ENCODE measurements around the gene MAPK4.

Gene MAPK4

DNA sequence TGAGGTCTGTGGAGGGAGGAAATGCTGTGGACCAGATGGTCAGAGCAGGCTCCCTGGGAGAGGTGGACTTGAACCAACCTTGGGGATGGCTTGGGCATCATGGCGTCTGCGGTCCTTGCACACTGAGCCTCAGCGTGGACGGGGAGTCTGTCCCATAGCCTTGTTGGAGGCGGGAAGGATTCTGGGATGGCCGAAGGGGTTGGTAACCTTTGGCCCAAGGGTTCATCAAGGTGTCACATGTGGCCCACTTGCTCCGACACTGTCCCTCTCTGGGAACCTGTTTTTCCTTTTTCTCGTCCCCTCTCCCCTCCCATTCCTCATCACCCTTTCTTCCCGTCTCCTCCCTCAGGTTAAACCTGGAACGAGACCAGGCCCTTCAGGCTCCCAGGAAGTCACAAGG lies 66.4 kb downstream of the MAPK4 start:
- DNase-seq = no peak

DNA sequence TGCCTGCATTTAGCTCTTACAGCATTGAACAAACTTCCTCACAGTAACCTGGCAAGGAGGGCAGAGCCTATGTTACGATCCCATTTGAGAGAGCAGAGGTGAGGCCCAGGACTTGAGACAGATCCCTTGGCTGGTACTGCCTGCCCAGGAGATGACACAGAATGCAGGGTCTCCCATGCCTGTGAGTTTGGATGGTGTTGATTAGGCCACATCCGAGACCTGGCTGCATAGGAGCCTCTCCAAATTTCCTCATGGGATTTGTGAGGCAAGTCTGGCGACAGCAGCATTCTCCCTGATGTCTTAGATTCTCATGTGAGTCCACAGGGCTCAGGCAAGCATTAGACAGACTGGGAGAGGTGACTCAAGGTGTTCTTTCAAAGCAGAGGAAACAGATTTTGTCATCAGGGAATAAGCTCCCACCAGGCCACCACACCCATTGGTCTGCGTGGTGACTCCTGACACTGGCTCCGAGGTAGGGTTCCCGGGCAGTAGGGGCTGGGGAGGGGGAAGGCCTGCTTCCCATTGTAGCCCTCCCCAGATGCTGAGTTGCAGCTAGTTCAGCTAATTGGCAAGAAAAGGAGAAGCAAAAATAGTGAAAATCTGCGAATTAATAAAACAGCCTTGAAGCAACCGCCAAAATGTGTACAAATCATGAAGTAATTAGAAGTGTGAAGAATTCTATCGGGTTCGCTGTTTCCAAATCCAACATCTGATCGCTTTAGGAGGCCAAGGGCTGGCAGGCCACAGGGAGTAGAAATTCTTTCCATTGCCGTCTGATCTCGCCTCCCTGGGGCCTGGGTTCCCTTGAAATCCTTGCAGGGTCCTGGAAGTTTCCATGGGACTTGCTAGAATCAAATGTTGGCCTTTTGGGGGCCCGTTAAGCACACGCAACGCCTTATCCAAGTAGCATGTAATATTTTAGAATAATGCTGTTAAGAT lies 68.0 kb downstream of the MAPK4 start:
- no peak for DNase-seq

DNA sequence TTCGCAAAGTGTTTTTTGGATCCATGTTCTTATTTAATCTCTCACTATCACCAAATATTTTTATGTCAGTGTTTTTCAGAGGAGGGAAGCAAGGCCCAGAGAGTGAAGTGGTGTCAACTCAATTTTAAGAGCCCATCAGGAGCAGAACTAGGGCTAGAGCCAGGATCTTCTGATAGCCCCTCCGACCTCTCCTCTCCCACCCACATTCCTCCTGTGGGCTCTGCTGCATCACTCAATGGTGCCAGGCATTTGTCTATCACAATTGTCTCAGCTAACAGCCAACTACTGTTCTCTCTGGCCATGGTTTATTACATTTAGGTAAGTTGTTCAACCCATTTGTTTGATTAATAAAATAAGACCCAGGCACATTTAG lies 68.6 kb downstream of the MAPK4 start:
- DNase-seq = no peak

- DNase-seq = no peak
Measured at GRCh38 chr18:50629148-50629631, 69.3 kb downstream of the MAPK4 start.

- no peak for DNase-seq
Measured at GRCh38 chr18:50630895-50631294, 71.0 kb downstream of the MAPK4 start.

- DNase-seq = no peak
Measured at GRCh38 chr18:50632895-50633515, 73.1 kb downstream of the MAPK4 start.

- DNase-seq = no peak
Measured at GRCh38 chr18:50633992-50634391, 74.1 kb downstream of the MAPK4 start.

DNA sequence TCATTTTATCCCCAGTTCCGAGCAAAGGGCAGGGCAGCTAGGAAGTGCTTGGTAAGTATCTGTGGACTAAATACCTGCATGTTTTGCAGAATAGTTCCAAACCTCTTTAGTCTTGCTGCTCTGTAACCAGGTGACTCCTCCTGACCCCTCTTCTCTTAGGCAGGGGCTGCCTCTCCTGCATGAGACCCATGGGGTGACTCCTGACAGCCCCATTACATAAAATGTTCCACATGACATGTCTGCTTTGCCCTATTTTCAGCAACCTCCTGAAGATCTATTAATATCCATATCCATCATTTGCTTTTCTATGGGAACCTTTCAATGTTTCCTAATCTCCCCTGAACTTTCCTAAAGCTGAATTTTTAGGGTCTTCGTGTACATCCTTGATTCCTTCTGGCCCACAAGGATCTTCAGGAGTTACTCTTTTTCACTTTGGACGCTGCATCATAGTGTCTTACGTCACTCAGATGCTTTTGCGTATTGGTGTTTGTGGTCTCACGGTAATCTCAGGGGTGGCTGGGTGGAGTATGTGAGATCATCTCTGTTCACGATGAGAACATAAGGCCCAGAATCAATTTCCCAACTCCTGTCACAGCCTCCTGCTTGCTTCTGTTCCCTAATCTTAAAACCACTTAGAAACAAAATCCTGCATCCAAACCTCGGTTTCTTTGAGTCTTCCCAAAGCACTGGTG lies 76.6 kb downstream of the MAPK4 start:
- DNase-seq = no peak

DNA sequence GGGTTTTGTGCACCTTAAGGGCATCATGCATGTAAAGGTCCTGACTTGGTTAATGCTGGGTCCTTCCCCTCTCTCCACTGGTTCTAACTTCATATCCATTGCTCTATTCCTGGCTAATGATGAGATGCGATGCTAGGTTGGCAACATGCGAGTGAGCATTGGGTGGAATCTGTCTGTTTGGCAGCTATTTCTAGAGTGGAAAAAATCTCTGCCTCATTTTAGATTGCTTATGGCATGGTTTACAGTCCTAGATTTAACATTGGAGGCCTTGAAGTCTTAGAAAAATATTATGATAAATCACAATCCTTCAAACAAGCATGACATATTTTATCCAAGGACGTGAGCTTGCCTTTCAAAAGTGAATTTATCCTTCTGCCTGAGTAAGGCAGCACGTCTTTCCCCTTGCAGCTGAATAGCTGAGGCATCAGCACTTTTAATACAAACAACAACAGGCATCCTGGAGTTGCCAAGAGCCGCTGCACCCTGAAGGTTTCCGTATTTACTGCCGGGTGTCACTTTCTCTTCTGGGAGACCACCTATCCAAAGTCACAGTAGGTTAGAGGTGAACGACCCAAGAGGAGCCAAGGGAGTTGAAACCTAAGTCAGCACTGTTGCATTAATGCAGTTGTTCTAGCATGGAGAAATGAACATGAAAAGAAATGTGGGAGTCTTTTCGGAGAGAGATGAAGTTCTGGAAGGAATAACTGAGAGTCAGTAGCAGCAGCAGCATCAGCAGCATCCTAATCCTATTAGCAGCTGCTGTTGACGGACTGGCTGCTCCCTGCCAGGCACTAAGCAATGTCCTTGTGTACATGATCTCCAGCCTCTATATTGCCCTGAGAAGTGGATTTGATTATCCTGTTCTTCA lies 78.4 kb downstream of the MAPK4 start:
- DNase-seq = no peak

DNA sequence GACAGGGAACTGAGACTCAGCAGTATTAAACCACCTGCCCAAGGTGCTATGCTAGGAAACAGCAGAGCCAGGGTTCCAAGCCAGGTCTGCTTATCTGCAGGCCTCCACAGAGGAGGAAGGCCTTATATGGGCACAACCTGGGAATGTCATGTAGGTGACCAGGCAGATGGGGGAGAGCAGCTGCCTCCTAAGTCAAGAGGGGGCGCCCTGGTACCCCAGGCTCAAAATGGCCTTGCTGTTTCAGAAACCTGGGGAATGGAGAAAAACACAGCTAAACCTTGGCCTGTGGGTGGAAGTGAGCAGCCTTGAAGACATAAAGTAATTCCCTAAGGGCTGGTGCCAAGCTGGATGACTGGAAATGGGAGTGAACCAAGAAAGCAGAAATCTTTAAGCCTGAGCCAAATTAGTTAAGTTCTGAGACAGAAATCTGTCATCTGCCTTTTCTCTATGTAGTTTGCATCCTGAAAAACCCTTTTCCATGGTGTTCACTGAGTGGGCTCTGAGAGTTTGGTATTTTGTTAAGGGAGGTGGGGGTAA lies 79.1 kb downstream of the MAPK4 start:
- no peak for DNase-seq

DNA sequence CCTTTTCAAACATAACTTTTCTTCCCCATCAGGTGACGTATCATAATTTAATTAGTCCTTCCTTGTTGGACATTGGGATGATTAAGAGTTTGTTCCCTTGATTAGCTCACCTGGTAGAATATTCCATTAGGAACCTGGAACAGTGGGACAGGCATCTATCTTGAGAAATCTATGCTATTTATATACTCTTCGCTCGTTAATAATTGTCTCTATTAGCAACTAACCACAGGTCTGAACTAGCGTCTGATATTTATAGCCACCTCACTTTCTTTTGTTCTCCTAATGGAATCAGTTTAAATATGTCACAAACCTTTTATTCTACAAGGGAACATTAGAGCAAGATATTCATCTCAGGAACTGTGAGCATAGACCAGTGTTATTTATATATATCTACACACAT lies 79.8 kb downstream of the MAPK4 start:
- no peak for DNase-seq

DNA sequence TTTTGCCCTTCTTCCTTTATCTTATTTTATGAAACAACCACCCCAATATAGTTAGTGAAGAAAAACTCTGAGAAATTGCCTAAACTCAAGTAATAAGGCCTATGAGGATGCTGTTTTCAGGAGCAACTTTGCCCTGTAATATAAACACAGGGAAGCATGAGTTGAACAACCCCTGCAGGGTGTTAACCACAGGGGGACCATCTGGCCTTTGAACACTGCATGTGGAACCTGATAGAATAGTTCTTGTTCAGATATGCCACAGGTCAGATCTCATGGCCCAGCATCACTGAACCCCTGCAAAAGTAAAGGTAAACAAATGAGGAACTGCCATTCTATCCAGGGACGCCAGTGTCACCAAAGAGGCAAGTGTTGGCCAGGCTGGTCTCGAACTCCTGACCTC lies 82.6 kb downstream of the MAPK4 start:
- no peak for DNase-seq

DNA sequence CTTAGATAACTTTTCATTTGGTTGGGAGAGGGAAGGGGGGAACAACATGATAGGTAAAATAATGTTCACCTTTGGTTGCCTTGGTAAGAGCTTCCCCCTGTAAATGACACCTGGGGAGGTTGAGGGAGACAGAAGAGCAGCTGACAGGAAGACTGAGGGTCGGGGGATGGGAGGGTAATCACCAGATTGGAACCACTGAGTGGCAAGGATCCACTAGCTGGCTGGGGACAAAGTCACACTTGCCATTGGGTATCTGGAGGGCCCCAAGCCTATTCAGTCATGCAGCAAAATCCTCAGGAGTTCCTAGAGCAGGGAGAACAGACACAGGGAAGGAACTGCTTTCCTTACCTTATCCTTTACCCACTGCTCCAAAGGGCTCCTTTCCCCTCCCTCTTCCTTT lies 84.3 kb downstream of the MAPK4 start:
- DNase-seq = no peak

- no peak for DNase-seq
Measured at GRCh38 chr18:50644807-50645206, 84.9 kb downstream of the MAPK4 start.

GRCh38 chr18:50647237-50647636 lies 87.3 kb downstream of the MAPK4 start:
- no peak for DNase-seq

DNA sequence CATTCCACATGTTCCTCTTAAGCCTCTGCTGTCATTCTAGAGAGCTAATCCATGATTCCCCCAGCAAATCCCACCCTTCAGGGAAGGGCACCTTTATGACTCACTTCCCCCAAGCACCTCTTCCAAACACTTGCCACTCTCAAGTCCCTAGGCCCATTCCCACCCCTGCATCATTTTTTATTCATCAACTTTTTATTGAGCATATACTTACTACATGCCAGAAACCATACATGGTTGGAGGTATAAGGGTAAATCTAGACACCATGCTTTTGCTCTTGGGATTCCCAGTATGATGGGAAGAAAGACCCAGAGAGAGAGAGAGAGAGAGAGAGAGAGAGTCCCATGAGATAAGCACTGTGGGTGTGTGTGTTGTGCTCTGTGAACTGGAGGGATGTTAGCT lies 87.9 kb downstream of the MAPK4 start:
- no peak for DNase-seq

DNA sequence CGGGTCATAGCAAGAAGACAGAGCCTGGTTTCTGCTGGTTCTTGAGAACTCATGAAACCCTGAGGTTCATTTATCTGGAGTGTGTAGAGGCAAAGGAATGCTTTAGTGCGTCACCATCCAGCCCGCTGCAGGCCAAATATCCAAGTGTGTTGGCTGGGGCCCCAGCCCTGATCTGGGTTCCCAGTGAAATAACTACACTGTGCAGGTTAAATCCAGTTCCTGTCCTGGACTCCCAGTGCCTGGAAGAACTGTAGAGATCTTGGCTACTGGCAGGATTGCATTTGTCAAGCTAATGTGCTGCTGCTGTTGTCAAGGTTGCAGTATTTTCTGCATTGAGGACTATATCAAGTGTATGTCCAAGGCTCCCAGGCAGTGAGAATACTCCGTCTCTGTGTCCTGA lies 89.9 kb downstream of the MAPK4 start:
- no peak for DNase-seq

DNA sequence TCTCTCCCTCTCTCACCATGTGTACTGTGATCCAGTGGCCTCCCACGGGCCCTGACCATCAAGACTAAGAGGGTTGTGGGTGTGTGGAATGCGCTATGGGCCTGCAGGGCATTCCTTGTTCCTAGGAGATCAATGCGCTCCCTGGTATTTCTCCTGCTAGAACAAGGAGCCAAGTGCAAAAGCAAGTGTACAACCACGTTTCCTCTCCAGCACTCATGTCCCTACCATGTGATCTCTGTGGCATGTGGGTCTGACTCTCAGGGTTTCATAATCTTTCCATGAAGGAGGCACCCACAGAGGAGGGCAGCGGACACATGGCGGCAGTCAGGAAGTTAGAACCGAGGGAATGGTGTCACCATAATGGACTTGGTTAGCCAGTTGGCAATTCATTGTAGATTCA lies 91.4 kb downstream of the MAPK4 start:
- no peak for DNase-seq

DNA sequence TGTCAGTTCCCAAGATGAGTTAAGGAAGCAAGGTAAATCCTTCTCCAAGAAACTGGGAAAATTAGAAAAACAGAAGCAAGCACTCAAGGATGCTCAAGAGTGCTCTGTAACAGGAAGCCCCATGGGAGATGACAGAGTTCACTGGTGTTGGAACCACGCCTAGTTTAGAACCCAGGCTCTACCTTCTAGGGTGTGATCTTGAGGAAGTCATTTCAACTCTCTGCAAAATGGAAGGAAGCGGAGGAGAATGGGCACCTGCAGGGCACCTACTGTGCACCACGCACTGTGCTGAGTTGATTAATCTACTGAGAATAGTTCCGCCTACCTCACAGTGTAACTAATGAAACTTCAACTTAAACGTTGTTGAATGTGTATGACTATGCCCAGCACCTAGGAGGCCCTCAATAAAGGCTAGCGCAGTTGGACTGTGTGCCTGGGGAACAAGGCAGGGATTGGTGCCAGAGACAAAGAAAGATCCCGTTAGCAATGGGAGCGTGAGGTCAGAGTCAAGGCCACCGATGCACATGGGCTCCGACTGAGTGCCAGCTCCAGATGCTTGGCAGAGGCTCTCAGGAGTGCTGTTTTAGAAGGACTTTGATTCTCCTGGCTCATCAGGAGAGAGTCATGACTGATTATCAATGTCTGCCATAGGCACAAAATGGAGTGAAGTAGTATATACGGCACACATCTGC lies 93.7 kb downstream of the MAPK4 start:
- DNase-seq = no peak

DNA sequence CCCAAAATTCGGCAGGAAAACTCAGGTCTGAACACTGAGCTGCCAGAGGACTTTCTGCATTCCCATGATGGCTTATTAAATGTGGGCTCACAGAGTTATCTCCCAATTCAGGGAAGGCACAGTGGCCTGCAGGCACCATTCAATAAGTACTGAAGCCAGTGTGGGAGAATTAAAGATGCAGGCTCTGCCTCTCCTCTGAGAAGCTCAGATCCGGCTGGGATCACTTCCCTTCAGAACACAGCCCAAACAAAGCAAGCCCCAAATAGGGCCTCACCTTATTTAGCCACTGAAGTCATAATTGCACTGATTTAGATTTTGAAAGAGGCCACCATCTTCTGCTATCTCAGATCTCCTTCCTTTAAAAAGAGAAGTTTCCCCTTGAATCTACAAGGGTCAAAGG lies 94.3 kb downstream of the MAPK4 start:
- DNase-seq = no peak

- no peak for DNase-seq
Measured at GRCh38 chr18:50654658-50655550, 95.0 kb downstream of the MAPK4 start.
